Cerebellar nuclear complex (tissue), 1 donor: Measurements from ENCODE around the gene HSFX4.
"Not testable (repeated sequence)": the region's sequence is repeated elsewhere in the genome, so short reads cannot be mapped to it uniquely, and the experiment has no call there.

Experiments
- DNase-seq, 2 experiments: peaks; one replicate each; lab custom pipeline; 2025; lab: John Stamatoyannopoulos, UW

Gene HSFX4, protein sequence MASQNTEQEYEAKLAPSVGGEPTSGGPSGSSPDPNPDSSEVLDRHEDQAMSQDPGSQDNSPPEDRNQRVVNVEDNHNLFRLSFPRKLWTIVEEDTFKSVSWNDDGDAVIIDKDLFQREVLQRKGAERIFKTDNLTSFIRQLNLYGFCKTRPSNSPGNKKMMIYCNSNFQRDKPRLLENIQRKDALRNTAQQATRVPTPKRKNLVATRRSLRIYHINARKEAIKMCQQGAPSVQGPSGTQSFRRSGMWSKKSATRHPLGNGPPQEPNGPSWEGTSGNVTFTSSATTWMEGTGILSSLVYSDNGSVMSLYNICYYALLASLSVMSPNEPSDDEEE

DNA sequence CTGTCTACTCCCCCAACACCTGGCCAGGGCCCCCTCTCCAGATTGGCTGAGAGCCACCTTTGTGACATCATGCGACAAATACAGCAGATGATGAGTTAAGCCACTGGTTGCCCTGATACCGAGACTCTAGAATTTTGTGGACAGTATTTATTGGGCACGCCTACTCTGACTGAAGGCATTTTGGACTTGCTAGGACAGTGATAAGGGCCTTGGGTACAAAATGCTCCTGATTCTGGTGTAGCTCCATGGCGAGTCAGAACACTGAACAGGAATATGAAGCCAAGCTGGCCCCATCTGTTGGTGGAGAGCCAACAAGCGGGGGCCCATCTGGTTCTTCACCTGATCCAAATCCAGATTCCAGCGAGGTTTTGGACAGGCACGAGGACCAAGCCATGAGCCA is at the start of gene HSFX4:
HSFX4 (plus strand) TSS at position 174 of the 400 bp plus-strand sequence; CDS start at position 246, 72 bp downstream.
- not testable (repeated sequence) for DNase-seq

DNA sequence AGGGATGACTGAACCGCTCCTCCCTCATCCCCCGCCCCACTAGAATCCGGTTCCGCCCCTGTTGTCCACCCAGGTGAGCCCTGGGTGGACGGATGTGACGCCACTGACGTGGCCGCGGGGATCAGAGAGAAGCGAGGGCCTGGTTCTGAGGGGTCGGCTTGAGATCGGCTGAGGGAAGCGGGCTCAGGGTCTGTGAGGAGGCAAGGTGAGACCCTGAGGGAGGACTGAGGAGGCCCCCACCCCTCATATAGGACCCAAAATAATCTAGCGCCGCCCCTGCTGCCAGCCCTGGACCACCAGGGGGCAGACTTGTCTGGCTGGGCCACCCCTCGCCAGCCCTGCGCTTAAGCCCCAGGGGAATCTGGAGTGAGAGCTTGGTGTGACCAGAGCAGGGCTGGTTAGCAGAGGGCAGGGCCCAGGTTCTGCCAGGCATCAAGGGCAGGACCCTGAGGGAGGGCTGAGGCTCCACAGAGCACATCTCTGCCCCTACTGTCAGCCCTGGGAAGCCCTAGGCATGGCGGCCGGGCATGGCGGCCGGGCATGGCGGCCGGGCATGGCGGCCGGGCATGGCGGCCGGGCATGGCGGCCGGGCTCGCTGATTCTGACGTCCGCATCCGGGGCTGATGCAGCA is 48.2 kb upstream of the HSFX4 start, which contains the start of gene MAGEA8:
MAGEA8 (plus strand) TSS at position 103 of the 631 bp plus-strand sequence. CDS start 3,090 bp downstream, outside the sequence.
- DNase-seq: no peak

DNA sequence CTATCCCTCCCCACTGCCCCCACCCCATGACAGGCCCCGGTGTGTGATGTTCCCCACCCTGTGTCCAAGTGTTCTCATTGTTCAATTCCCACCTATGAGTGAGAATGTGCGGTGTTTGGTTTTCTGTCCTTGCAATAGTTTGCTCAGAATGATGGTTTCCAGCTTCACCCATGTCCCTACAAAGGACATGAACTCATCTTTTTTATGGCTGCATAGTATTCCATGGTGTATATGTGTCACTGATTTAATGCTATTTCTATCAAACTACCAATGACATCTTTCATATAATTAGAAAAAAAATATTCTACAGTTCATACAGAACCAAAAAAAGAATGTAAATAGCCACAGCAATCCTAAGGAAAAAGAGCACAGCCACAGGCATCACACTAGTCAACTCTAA is 38.5 kb upstream of the HSFX4 start:
- DNase-seq: not testable (repeated sequence)

DNA sequence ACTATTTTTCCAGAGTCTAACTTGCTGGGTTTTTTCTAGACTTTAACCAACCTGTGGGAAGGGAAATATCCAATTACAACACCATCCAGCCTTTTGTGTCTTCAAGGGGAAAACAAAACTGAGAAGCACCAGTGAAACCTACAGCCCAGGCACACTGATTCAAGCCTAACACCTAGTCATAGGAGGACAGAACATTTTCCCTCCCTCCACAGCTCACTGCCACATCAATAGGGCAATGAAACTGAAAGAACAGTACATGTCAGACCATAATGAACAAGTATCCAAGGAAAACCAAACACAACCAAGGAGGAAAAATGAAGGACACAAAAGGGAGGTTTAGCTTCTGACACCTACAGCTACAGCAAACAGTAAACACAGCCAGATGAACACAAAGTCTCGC is 30.8 kb upstream of the HSFX4 start:
- no peak for DNase-seq

DNA sequence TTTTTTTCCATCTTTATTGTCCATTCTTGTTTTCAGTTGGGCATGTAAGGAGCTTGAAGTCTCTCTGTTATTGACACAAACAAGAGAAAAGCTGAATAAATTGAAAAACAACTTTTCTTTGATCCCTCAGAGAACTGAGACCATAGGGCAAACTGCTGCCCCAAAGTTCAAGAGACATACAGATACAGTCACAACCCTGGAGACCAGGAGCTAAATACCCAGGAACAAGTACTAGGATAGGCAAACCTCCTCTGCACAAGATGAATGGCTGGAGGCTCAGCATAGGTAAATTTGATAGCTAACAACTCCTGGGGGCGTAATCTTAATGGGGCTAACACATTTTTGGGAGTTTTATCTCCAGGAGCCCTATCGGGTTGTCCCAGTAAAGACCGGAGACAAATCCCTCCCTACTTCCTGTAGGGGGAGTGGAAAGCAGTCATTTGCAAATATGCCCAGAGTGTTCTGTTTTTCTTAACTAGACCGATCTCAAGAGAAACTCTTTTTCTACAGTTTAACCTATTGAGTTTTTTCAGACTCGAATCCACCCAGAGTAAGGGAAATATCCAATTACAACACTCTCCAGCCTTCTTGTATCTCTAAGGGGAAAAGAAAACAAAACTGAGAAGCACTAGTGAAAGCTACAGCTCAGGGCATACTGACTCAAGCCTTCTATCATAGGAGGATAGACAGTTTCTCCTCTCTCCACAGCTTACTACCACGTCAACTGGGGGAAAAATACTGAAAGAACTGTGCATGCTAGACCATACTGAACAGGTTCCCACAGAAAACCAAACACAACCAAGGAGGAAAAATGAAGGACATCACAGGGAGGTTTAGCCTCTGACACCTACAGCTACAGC is 25.3 kb upstream of the HSFX4 start:
- no peak for DNase-seq

DNA sequence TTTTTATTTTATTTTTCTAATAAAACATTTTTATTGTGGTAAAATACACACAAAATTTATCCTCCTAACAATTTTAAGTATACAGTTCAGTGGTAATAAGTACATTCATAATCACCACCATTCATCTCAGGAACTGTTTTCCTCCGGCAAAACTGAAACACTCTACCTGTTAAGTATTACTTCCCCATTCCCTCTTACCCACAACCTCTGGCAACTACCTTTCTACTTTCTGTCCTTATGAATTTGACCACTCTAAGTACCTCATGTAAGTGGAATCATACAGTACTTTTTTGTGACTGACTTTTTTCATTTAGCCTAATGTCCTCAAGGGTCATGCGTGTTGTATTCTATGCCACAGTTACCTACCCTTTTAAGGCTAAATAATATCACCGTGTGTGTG is 21.1 kb upstream of the HSFX4 start:
- DNase-seq: no peak

DNA sequence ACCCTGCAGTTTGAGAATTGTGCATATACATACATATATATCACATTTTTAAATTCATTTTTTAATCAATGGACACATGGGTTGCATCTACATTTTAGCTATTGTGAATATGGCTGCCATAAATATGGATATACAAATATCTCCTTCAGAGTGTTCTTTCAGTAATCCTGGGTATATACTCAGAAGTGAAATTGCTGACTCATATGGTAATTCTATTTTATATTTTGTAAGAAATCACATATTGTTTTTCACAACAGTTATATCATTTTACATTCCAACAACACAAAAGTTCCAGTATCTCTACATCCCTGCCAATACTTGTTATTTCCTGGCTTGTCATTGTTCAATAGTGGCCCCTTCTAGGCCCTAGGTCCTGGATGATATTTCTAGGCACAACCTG is 20.6 kb upstream of the HSFX4 start:
- no peak for DNase-seq

DNA sequence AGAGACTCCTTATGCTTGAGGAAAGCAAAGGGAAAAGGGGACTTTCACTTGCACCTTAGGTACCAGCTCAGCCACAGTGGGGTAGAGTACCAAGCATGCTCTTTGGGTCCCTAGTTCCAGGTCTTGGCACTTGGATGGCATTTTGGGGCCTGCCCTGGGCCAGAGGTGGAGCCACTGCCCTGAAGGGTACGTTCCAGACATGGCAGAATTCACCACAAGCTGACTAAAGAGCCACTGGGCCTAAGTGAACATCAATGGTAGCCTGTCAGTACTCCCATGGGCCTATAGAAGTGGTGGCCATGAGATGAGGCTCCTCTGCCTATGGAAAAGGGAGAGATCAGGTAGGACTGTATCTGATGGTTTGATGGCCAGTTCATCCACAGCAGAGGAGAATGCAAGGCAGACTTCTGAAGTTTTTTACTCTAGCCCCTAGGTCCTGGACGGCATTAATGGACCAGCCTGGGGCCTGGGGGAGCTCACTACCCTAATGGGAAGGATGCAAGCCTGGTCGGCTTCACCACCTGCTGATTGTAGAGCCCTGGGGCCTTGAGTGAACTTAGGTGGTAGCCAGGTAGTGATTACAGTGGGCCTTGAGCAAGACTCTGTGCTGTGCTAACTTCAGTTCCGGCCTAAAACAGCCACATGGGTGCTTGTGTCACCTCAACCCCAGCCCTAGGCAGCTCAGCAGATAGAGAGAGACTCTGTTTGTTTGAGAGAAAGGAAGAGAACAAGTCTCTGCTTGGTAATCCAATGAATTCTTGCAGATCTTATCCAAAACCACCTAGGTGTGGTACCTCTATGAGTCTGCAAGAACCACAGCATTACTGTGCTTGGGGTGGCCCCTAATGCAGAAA is 19.8 kb upstream of the HSFX4 start:
- DNase-seq: no peak

DNA sequence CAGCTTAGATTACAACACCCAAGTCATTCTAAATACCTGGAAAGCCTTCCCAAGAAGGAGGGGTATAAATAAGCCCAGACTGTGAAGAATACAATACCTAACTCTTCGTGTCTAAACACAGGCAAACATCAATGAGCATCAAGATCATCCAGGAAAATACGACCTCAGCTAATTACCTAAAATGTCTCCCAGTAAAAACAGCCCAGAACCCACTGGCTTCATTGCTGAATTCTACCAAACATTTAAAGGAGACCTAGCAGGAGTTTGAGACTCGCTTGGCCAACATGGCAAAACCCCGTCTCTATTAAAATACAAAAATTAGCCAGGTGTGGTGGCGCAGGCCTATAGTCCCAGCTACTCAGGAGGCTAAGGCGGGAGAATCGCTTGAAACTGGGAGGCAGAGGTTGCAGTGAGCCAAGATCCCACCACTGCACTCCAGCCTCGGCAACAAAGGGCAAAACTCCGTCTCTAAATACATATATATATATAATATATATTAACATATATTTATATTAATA is 19.1 kb upstream of the HSFX4 start:
- no peak for DNase-seq

DNA sequence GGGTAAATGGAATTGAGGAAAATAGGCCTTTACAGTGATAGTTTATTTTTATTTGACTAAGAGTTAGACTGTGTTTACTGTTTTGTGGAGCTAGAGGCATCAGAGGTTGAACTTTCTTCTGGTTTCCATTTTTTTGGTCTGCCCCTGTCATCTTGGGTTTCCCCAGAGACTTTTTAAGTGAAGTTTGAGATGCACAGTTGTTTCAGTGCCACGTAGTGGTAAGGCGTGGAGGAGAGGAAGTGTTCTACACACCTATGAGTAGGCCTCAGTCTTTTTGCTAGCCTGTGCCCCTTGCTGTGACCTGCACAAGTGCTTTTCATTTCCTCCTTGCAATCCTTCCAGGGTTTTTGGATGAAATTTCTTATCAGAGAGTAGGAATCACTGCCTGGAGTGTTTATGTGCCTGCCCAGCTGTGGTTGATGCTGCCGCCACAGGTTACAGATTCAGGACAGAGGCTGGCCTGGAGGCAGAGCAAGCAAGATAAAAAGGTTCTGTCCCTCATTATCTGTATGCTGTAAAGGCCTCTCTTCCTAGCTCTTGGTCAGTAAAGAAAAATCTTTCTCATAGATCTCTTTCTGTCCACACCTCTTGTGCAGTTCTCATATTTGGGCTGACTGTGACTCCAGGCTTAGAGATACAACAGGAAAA is 12.5 kb upstream of the HSFX4 start:
- no peak for DNase-seq

DNA sequence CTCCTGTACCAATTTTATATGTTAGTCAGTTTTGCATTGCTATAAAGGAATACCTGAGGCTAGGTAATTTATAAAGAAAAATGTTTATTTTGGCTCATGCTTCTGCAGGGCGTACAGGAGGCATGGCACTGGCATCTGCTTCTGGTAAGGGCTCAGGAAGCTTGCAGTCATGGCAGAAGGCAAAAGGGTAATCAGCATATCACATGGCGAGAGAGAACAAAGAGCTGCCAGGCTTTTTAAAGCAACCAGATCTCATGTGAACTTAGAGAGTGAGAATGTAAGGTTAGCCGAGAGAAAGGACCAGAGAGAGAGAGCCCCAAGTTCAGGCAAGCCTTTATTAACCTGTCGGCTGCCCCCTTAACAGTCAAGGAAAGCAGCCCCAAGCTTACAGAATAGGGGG is 5.5 kb upstream of the HSFX4 start:
- DNase-seq: not testable (repeated sequence)

DNA sequence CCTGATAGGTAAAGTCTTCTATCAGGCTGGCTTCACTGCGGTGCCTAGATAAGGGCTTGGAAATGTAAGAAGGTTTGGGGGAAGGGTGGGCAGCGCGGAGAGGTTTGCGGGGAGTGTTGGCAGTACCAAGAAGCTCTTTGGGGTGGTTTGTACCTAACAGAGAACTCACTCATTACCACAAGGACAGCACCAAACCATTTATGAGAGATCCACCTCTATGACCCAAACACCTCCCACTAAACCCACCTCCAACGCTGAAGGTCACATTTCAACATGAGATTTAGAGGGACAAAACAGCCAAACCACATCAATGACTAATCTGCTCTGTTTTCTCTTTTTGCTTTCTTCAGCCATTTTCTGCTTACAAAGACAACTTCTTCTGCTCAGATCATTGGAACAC is 4.9 kb upstream of the HSFX4 start:
- DNase-seq: not testable (repeated sequence)

DNA sequence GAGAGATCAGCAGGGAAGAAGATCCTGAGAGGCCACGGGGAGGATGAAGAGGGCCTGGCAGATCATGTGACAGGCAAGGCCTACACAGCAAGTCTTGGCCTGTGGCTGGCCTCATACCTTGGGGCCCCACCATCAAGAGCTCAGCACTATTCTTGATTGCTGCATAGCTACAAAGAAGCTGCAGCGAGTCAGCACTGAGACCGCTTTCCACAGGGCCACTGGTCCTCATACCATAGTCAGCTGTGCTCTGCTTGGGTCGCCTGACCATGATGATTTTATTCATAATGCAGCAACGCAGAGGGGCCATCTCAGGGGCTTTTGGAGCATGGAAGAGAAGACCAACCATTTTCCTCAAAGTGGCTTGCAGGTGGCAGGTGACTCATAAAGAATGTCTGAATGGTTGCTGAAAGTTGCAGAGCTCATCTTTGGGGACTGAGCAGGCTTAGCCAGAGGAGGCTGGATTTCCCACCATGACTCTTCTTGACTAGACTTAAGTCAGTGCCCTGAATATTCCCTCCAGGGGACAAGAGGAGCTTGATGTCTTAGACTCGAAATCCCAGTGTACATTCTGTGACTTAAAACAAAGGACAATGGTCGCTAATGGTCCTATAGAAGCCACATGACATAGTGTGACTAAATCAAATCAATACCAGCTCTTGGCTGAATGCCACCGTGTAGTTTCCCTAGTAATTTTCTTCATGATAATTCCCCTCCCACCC is 2.0 kb upstream of the HSFX4 start:
- DNase-seq: not testable (repeated sequence)

DNA sequence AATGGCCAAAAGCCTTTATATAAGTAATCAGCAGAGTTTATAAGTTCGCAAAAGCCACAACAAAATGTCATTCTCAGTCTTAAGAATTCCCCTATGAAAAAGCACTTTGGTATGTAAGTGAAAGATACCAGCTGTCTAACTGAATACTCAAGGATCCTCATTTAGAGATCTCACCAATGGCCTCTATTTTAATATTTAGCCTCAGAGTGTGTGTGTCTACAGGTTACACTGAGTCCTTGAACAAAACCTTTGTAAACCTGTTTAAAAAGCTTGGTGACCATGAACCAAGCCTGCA is 1.5 kb upstream of the HSFX4 start:
- not testable (repeated sequence) for DNase-seq

DNA sequence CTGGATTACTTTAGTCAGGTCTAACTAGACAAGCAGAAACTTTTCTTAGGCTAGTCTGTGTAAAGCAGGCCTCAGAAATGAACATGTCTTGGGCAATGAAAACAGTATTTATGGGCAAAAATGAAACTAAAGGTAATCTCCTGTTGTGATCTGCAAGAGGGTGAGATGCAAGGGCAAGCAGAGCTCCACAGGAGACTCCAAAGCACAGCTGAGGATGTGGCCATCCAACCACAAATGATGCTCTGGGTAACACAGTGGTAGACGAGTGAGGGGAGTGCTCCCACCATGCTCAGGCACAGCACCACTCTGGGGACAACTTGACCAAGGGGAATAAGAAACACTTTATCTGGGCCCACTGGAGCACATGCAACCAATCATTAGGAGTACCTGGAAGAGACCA is 738 bp upstream of the HSFX4 start:
- DNase-seq: not testable (repeated sequence)

DNA sequence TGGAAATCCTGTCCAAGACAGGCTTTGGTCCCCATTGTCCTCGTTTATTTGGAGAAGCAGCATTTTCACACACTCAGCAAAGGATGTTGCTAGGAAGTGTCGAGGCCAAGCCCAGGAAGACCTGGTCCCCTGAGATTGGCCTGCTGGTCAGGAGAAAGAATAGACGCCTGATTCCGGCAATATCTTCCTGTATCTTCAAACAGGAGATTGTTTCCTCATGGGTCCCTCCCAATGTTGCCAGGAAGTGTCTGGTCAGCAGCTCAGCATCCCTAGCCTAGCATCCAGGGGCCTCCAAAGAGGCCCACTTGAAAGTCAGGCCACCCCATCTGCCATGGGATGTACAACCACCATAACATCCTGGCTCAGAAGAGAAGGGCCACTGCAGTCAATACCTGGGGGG is 2.0 kb downstream of the HSFX4 start:
- DNase-seq: not testable (repeated sequence)

DNA sequence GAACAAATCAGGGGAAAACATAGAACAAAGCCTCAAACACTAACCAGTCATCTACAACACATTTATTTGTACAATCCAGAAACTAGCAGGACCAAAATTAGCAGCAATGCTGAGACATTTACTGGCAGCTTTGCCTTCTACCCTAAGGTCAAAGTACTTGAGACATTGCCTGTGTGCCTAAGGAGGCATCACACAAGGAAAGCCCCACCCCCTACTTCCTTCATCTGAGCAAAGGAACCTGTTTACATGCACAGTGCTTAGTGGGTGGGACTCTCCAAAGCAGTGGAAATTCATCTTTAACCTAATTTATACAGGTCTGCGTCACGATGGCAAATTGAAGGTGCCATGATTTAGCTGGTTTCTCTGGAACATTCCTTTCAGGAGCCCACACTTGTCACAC is 2.8 kb downstream of the HSFX4 start:
- DNase-seq: not testable (repeated sequence)

DNA sequence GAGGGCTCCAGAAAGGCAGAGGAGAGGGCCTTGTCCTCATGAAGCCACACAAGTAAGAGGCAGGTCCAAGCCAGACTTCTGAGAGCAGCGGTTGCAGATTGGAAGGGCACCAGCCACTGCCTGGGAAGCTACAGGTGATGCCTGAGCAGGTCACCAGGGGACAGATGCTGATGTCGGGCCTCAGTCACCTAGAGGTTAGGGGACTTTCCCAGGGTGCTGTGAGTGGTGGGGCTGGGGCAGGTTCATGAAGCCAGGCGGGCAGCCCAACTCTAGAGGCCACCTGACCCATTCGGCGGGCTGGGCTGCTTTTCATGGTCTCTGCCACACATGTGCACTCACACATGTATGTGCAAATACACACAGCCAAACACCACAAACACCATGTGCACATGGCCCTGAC is 3.6 kb downstream of the HSFX4 start:
- not testable (repeated sequence) for DNase-seq

DNA sequence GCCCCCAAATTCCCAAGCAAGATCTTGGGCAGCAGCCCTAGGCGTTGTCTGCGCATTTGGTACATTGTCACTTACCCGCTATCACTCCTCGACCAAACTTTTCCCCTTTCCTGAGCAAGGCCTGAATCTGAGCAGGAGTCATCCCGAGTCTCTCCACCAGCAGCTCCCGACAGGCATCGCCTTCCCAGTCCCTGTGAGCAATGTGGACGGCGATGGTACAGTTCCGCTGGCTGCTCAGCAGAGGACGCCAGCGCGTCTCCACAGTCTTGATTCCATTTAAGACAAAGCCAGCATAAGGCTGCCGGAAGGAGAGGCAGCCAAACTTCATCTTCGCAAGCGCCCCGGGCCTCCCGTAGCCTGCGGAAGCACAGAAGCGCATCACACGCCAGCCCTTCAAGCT is 4.2 kb downstream of the HSFX4 start:
- not testable (repeated sequence) for DNase-seq

DNA sequence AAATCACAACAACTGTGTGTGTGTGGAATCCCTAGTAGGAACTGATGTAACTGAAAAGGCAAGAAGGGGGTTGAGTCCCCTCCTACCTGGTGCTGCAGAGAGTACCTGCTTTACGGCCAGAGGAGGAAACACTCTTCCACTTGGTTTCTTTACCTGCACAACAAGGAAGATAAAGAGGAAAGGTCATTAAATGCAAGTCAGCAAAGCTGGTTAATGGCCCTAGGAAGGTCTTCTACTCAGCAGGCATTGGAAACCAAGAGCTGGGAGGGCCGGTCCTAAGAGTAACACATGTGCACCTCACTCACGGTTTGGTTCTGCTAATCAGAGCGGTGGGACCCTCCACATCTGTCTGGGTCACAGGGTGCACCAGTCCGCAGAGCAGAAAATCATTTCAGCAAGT is 8.0 kb downstream of the HSFX4 start:
- not testable (repeated sequence) for DNase-seq
